H9 (cell line): ENCODE measurements around the gene ERMN. TPM values are rescaled to one million over a fixed set of nuclear protein-coding genes. Genes with fewer than 3 reads are reported as not detected.

ENCODE experiments used
- DNase-seq: peaks from one replicate; pipeline ENCODE4 v3.0.0-alpha.2; 2017
- H2AFZ ChIP-seq: one replicate; pipeline ENCODE4 v1.6.1; 2013; ENCODE audit warnings: mild to moderate bottlenecking, low read length, control low read depth, moderate library complexity
- H2AK5ac ChIP-seq: 2 replicates; pipeline ENCODE4 v1.6.1; 2013; ENCODE audit warnings: low read length, control low read depth, mixed read lengths; ENCODE audit not compliant: insufficient read length
- H2BK120ac ChIP-seq: one replicate; pipeline ENCODE4 v1.6.1; 2013; ENCODE audit warnings: low read depth, mild to moderate bottlenecking, low read length, control low read depth, inconsistent platforms; ENCODE audit not compliant: poor library complexity, severe bottlenecking
- H2BK12ac ChIP-seq: 2 replicates; pipeline ENCODE4 v1.6.1; 2013; ENCODE audit warnings: low read length, control low read depth, mixed read lengths, low read depth; ENCODE audit not compliant: insufficient read length
- H2BK15ac ChIP-seq: 2 replicates; pipeline ENCODE4 v1.6.1; 2013; ENCODE audit warnings: low read depth, low read length, control low read depth
- H2BK20ac ChIP-seq: one replicate; pipeline ENCODE4 v1.6.1; 2013; ENCODE audit warnings: low read depth, mild to moderate bottlenecking, low read length, control low read depth, inconsistent platforms; ENCODE audit not compliant: poor library complexity, severe bottlenecking
- H2BK5ac ChIP-seq: 2 replicates; pipeline ENCODE4 v1.6.1; 2013; ENCODE audit warnings: low read length, control low read depth, mixed read lengths; ENCODE audit not compliant: insufficient read length
- H3K14ac ChIP-seq: 2 replicates; pipeline ENCODE4 v1.6.1; 2013; ENCODE audit warnings: low read length, control low read depth; ENCODE audit not compliant: insufficient read depth
- H3K18ac ChIP-seq: 2 replicates; pipeline ENCODE4 v1.6.1; 2013; ENCODE audit warnings: low read depth, mild to moderate bottlenecking, mixed read lengths, low read length, control low read depth; ENCODE audit not compliant: insufficient read length
- H3K23ac ChIP-seq: 2 replicates; pipeline ENCODE4 v1.6.1; 2013; ENCODE audit warnings: low read length, control low read depth, mixed read lengths, low read depth; ENCODE audit not compliant: insufficient read length
- H3K23me2 ChIP-seq: 2 replicates; pipeline ENCODE4 v1.6.1; 2013; ENCODE audit warnings: low read depth, mild to moderate bottlenecking, mixed read lengths, low read length, control low read depth; ENCODE audit not compliant: insufficient read length, poor library complexity, severe bottlenecking
- H3K27ac ChIP-seq: 2 replicates; pipeline ENCODE4 v1.5.1; 2013; ENCODE audit warnings: low read length, control low read depth, mixed read lengths, low read depth; ENCODE audit not compliant: insufficient read length
- H3K27me3 ChIP-seq: 2 replicates; pipeline ENCODE4 v1.6.1; 2013; ENCODE audit warnings: low read length, control low read depth, inconsistent platforms; ENCODE audit not compliant: insufficient read depth
- H3K4ac ChIP-seq: 2 replicates; pipeline ENCODE4 v1.6.1; 2013; ENCODE audit warnings: low read depth, mild to moderate bottlenecking, control low read depth, inconsistent platforms, low read length, moderate library complexity
- H3K4me1 ChIP-seq: 2 replicates; pipeline ENCODE4 v1.6.1; 2013; ENCODE audit warnings: low read length, control low read depth, inconsistent platforms; ENCODE audit not compliant: insufficient read depth
- H3K4me2 ChIP-seq: 2 replicates; pipeline ENCODE4 v1.6.1; 2013; ENCODE audit warnings: low read length, control low read depth, mixed read lengths; ENCODE audit not compliant: insufficient read length, insufficient read depth
- H3K56ac ChIP-seq: 2 replicates; pipeline ENCODE4 v1.6.1; 2013; ENCODE audit warnings: low read depth, mild to moderate bottlenecking, mixed read lengths, low read length, control low read depth; ENCODE audit not compliant: insufficient read length
- H3K79me1 ChIP-seq: 2 replicates; pipeline ENCODE4 v1.6.1; 2013; ENCODE audit warnings: low read depth, mild to moderate bottlenecking, moderate library complexity, low read length, control low read depth, inconsistent platforms; ENCODE audit not compliant: insufficient read depth, poor library complexity, severe bottlenecking
- H3K79me2 ChIP-seq: 2 replicates; pipeline ENCODE4 v1.6.1; 2013; ENCODE audit warnings: low read length, control low read depth, inconsistent platforms; ENCODE audit not compliant: insufficient read depth
- H3K9ac ChIP-seq: 2 replicates; pipeline ENCODE4 v1.6.1; 2013; ENCODE audit warnings: low read length, control low read depth, mixed read lengths; ENCODE audit not compliant: insufficient read length; ENCODE audit errors: extremely low read depth
- H3K9me3 ChIP-seq: one replicate; pipeline ENCODE4 v1.6.1; 2013; ENCODE audit warnings: low read depth, low read length, inconsistent platforms; ENCODE audit not compliant: control insufficient read depth
- H3T11ph ChIP-seq: one replicate; pipeline ENCODE4 v1.6.1; 2013; ENCODE audit warnings: mild to moderate bottlenecking, low read length, control low read depth, inconsistent platforms
- H4K20me1 ChIP-seq: one replicate; pipeline ENCODE4 v1.6.1; 2013; ENCODE audit not compliant: control insufficient read depth, insufficient read length, insufficient read depth
- H4K5ac ChIP-seq: 2 replicates; pipeline ENCODE4 v1.6.1; 2013; ENCODE audit warnings: low read depth, mild to moderate bottlenecking, mixed read lengths, low read length, control low read depth; ENCODE audit not compliant: insufficient read length
- H4K8ac ChIP-seq: replicated peaks from 2 replicates; pipeline ENCODE4 v1.6.1; 2013; ENCODE audit warnings: low read length, control low read depth, mixed read lengths, low read depth; ENCODE audit not compliant: insufficient read length
- H4K91ac ChIP-seq: 2 replicates; pipeline ENCODE4 v1.6.1; 2013; ENCODE audit warnings: low read depth, mild to moderate bottlenecking, moderate library complexity, mixed read lengths, low read length, control low read depth; ENCODE audit not compliant: insufficient read length
- H3K27ac Mint-ChIP-seq, 3 experiments: 2 replicates in 2 of 3; 3 replicates in 1 of 3; pipeline ENCODE4 v1.8.0; 2020 to 2021; ENCODE audit warnings: mixed read lengths in 3 of 3, mild to moderate bottlenecking in 1 of 3, moderate library complexity in 1 of 3
- H3K27me3 Mint-ChIP-seq: 2 replicates; pipeline ENCODE4 v1.8.0; 2021; ENCODE audit warnings: low read depth, mild to moderate bottlenecking, moderate library complexity, mixed read lengths
- H3K36me3 Mint-ChIP-seq, 3 experiments: 2 replicates in 2 of 3; 3 replicates in 1 of 3; pipeline ENCODE4 v1.8.0; 2020 to 2021; ENCODE audit warnings: low read depth in 3 of 3, mixed read lengths in 3 of 3; ENCODE audit not compliant: insufficient read depth in 1 of 3
- H3K4me1 Mint-ChIP-seq, 2 experiments: 2 replicates each; pipeline ENCODE4 v1.8.0; 2020; ENCODE audit warnings: mixed read lengths in 2 of 2
- H3K4me3 Mint-ChIP-seq, 2 experiments: 2 replicates in 1 of 2; 3 replicates in 1 of 2; pipeline ENCODE4 v1.8.0; 2020 to 2021; ENCODE audit warnings: mild to moderate bottlenecking in 2 of 2, mixed read lengths in 2 of 2, moderate library complexity in 1 of 2
- H3K9me3 Mint-ChIP-seq, 2 experiments: 2 replicates in 1 of 2; 3 replicates in 1 of 2; pipeline ENCODE4 v1.8.0; 2020; ENCODE audit warnings: mild to moderate bottlenecking in 2 of 2, mixed read lengths in 2 of 2, moderate library complexity in 1 of 2
- WGBS: extraction: QIAGEN DNeasy Blood & Tissue Kit; methylation state at CpG from one replicate; pipeline ENCODE4 v1.1.7; 2013; ENCODE audit warnings: missing lambda C conversion rate, low lambda C conversion rate, mixed read lengths; ENCODE audit not compliant: insufficient read length; ENCODE audit errors: extremely low coverage; 5-methylcytosine and 5-hydroxymethylcytosine counted together
- total RNA-seq: library from RNA; stranded (reverse); gene quantifications from 2 replicates; pipeline ENCODE4 v1.2.1, GENCODE V29; 2021
- TF ChIP-seq, protein P1 (sequence below): fragments of 200-600 bp; sonication (generic); conservative IDR thresholded peaks from 3 replicates; pipeline ENCODE4 v1.8.0; 2021; ENCODE audit warnings: antibody characterized with exemption, mild to moderate bottlenecking

Gene ERMN
- total RNA-seq, 1 experiment from 2014 or later = 0.48 TPM

DNA sequence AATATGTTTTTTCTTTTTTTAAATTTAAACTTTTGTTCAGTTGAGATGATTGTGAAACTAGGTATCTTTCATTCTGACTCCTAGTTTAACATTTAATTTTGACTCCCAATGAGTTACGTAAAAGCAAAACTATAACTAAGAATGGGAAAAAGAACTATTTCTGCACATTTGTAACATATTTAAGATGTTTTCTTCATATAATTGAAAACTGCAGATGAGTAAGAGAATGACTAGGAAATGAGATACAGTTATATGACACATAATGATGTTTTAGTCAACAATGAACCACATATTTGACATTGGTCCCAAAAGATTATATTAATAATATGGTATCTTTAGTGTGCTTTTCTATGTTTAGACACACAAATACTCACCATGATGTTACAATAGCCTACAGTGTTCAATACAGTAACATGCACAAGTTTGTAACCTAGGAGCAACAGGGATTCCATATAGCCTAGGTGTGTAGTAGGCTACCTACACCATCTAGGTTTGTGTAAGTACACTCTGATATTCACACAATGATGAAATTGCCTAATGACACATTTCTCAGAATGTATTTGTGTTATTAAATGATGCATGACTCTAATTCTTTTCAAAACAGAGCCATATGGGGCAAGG is 12.6 kb downstream of the ERMN start:
- Histone ChIP-seq H3K4me2 (no peak overlapping the region), H3K27me3 (no peaks in the 10 kb centered on the region), H2BK20ac (no peak overlapping the region), H3K23me2 (no peaks in the 10 kb centered on the region), H2AK5ac (no peak overlapping the region), H3K14ac (no peak overlapping the region), H2BK120ac (no peak overlapping the region), H3K4me1 (no peaks in the 10 kb centered on the region), H3K4ac (no peak overlapping the region), H3K9me3 (no peaks in the 10 kb centered on the region), H4K20me1 (no peaks in the 10 kb centered on the region), H3K9ac (no peak overlapping the region), H2BK12ac (no peak overlapping the region), H4K8ac (no peak overlapping the region), H4K91ac (no peak overlapping the region), H4K5ac (no peak overlapping the region), H2AFZ (no peak overlapping the region), H2BK15ac (no peak overlapping the region), H3K79me2 (no peaks in the 10 kb centered on the region), H3K18ac (no peak overlapping the region), H3K27ac (no peak overlapping the region), H3K79me1 (no peaks in the 10 kb centered on the region), H3T11ph (no peak overlapping the region), H2BK5ac (no peak overlapping the region), H3K23ac (no peak overlapping the region), H3K56ac (no peak overlapping the region)
- TF ChIP-seq, protein P1, sequence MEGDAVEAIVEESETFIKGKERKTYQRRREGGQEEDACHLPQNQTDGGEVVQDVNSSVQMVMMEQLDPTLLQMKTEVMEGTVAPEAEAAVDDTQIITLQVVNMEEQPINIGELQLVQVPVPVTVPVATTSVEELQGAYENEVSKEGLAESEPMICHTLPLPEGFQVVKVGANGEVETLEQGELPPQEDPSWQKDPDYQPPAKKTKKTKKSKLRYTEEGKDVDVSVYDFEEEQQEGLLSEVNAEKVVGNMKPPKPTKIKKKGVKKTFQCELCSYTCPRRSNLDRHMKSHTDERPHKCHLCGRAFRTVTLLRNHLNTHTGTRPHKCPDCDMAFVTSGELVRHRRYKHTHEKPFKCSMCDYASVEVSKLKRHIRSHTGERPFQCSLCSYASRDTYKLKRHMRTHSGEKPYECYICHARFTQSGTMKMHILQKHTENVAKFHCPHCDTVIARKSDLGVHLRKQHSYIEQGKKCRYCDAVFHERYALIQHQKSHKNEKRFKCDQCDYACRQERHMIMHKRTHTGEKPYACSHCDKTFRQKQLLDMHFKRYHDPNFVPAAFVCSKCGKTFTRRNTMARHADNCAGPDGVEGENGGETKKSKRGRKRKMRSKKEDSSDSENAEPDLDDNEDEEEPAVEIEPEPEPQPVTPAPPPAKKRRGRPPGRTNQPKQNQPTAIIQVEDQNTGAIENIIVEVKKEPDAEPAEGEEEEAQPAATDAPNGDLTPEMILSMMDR = no peak
- Mint-ChIP-seq H3K36me3 (no peaks in the 10 kb centered on the region), H3K9me3 (no peaks in the 10 kb centered on the region), H3K27ac (no peak overlapping the region), H3K4me3 (no peak overlapping the region), H3K27me3 (no peaks in the 10 kb centered on the region), H3K4me1 (peaks cover 28 to 35% of the 10 kb centered on the region in 2 experiments)
- DNase-seq = no peak
- no CpG with 5 or more reads among the region's 1 CpG for WGBS
